OCI-LY1 (cell line): Measurements from ENCODE around the gene ZNF117.
"Not testable (repeated sequence)": the region's sequence is repeated elsewhere in the genome, so short reads cannot be mapped to it uniquely, and the experiment has no call there.

ENCODE experiments used
- EZH2 ChIP-seq: fragments of 200-600 bp; sonication (generic), shearing (Covaris generic); IDR thresholded peaks from 2 replicates; pipeline ENCODE4 v1.8.0; 2017; ENCODE audit warnings: borderline replicate concordance, mixed run types, mild to moderate bottlenecking, antibody characterized with exemption, low read length, moderate library complexity, mixed read lengths
- TF ChIP-seq, protein P1 (sequence below): fragments of 200-600 bp; sonication (generic), shearing (Covaris generic); IDR thresholded peaks from 2 replicates; pipeline ENCODE4 v1.5.1; 2017; ENCODE audit warnings: mild to moderate bottlenecking, antibody characterized with exemption, low read length, moderate library complexity, mixed read lengths

- TF ChIP-seq, protein P1, sequence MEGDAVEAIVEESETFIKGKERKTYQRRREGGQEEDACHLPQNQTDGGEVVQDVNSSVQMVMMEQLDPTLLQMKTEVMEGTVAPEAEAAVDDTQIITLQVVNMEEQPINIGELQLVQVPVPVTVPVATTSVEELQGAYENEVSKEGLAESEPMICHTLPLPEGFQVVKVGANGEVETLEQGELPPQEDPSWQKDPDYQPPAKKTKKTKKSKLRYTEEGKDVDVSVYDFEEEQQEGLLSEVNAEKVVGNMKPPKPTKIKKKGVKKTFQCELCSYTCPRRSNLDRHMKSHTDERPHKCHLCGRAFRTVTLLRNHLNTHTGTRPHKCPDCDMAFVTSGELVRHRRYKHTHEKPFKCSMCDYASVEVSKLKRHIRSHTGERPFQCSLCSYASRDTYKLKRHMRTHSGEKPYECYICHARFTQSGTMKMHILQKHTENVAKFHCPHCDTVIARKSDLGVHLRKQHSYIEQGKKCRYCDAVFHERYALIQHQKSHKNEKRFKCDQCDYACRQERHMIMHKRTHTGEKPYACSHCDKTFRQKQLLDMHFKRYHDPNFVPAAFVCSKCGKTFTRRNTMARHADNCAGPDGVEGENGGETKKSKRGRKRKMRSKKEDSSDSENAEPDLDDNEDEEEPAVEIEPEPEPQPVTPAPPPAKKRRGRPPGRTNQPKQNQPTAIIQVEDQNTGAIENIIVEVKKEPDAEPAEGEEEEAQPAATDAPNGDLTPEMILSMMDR = not testable (repeated sequence)
- not testable (repeated sequence) for TF ChIP-seq EZH2
These were observed 18.6 kb upstream of the ZNF117 start for GRCh38 chr7:65009394-65009793.
